GM12878 (cell line): ENCODE data around the gene SNX17. TPM values are rescaled to one million over a fixed set of nuclear protein-coding genes. Genes with fewer than 3 reads are reported as not detected.
A peak's percentile ranks its signal among the peaks of the same experiment; 100 is the strongest.

Experiments
- BHLHE40 ChIP-seq, 2 experiments: fragments of 450-650 bp in 1 of 2; IDR thresholded peaks; 2 replicates each; pipeline ENCODE4 v1.6.1; 2011 to 2017; ENCODE audit warnings: low read depth in 2 of 2, borderline replicate concordance in 1 of 2, improper control_type of control experiment in 1 of 2, low read length in 1 of 2, mild to moderate bottlenecking in 1 of 2
- BMI1 ChIP-seq: fragments of 450-650 bp; IDR thresholded peaks from 2 replicates; pipeline ENCODE4 v1.6.1; 2016; ENCODE audit warnings: mild to moderate bottlenecking, moderate library complexity, borderline replicate concordance
- FOS ChIP-seq: IDR thresholded peaks from 3 replicates; pipeline ENCODE4 v1.6.1; 2011; ENCODE audit warnings: borderline replicate concordance; ENCODE audit not compliant: insufficient read length; ENCODE audit errors: extremely low read depth
- POU2F2 ChIP-seq: IDR thresholded peaks from 3 replicates; pipeline ENCODE4 v1.6.1; 2011; ENCODE audit warnings: low read depth, mild to moderate bottlenecking, low read length, borderline replicate concordance
- SIN3A ChIP-seq: IDR thresholded peaks from 2 replicates; pipeline ENCODE4 v1.6.1; 2012; ENCODE audit warnings: low read depth, low read length, improper control_type of control experiment
- SIX5 ChIP-seq: IDR thresholded peaks from 2 replicates; pipeline ENCODE4 v1.6.1; 2011; ENCODE audit warnings: mild to moderate bottlenecking, low read depth, low read length, moderate library complexity; ENCODE audit not compliant: severe bottlenecking
- SMAD1 ChIP-seq: fragments of 450-650 bp; IDR thresholded peaks from 2 replicates; pipeline ENCODE4 v1.6.1; 2018; ENCODE audit warnings: mild to moderate bottlenecking, low read depth; ENCODE audit not compliant: partially characterized antibody
- WRNIP1 ChIP-seq: IDR thresholded peaks from 2 replicates; pipeline ENCODE4 v1.6.1; 2011; ENCODE audit warnings: low read depth, low read length, improper control_type of control experiment, borderline replicate concordance
- YBX1 ChIP-seq: fragments of 450-650 bp; IDR thresholded peaks from 2 replicates; pipeline ENCODE4 v1.6.1; 2016; ENCODE audit warnings: antibody characterized with exemption
- polyA plus RNA-seq, 11 experiments: library from polyadenylated mRNA; depleted of rRNA in 4 of 11; unstranded in 6 of 11; stranded (reverse) in 5 of 11; fragments of >200 nt; fragmentation: Nextera tagmentation in 4 of 11; fragmentation: Illumina TruSeq in 1 of 11; extraction: Ambion mirVana in 4 of 11; extraction: Trizol in 1 of 11; gene quantifications; 1 replicate in 1 of 11; 2 replicates in 10 of 11; pipeline versions ENCODE4 v1.2.1 to v1.2.3, GENCODE V29; 2011 to 2016; ENCODE audit warnings: inconsistent platforms in 2 of 11, missing spikeins in 2 of 11, low read depth in 1 of 11
- total RNA-seq, 4 experiments: library from RNA; depleted of rRNA in 3 of 4; stranded (reverse); fragments of >200 nt in 3 of 4; fragmentation: Illumina TruSeq in 1 of 4; extraction: Trizol in 1 of 4; gene quantifications; 2 replicates each; pipeline versions ENCODE4 v1.2.1 to v1.2.3, GENCODE V29; 2013 to 2021
- TF ChIP-seq, protein P1 (sequence below): fragments of 150-350 bp; IDR thresholded peaks from 2 replicates; pipeline ENCODE4 v1.6.1; 2014; ENCODE audit warnings: mild to moderate bottlenecking, low read depth, low read length
- TF ChIP-seq, protein P2 (sequence below): IDR thresholded peaks from 2 replicates; pipeline ENCODE4 v1.6.1; 2012; ENCODE audit warnings: low read depth, low read length, improper control_type of control experiment
- TF ChIP-seq, protein P3 (sequence below): fragments of 450-650 bp; IDR thresholded peaks from 2 replicates; pipeline ENCODE4 v1.6.1; 2017; ENCODE audit warnings: low read depth, mild to moderate bottlenecking, moderate library complexity
- TF ChIP-seq, protein P4 (sequence below): fragments of 150-350 bp; IDR thresholded peaks from 2 replicates; pipeline ENCODE4 v1.6.1; 2016; ENCODE audit warnings: low read depth, low read length
- TF ChIP-seq, protein P5 (sequence below): fragments of 450-650 bp; IDR thresholded peaks from 2 replicates; pipeline ENCODE4 v1.6.1; 2017; ENCODE audit warnings: mild to moderate bottlenecking, moderate library complexity

SNX17 gene
- total and polyA plus RNA-seq, 10 of the 15 experiments (the other 5 are each of a cell fraction or from before 2014, with no cell fraction given), result 6.5 to 116 (median 84.4) TPM

DNA sequence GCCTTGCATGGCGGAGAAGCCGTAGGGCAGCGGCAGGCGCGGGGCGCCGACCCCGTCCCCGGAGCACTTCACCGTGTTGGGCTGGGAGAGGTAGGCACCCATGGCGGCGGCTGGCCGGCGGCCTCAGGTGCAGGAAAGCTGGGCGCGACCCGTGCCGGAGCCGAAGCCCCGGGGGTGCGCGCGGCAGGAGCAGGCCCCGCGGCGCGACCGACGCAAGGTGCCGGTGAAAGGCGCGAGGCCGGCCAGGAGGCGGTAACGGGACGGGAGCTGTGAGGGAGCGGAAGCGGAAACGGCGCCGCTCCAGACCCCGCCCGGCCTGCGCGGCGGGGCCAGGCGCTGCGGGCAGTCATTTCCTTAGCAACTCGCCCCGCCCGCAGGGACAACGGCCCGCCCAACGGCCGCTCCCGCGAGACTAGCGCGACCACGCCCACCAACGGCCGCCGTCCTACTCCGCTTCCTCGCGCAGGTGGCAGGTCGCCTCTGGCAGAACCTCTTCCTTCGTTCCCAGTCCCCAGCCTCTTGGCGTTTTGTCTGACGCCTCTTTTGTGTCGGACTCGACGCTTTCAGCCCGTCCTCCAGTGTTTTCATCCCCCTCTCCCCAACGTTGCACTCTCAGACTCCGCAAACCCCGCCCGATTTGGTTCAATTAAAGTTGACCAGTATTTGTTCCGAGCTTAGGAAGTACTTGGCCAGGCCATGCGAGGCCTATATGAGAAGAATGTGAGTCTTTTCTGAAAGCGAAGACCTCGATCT is 39.1 kb downstream of the SNX17 start, which contains the start of gene PPM1G (continued):
- TF ChIP-seq SIN3A, result peak; percentile 82; the same call in 1 of the 2 replicates
- TF ChIP-seq BMI1, result no peak
- TF ChIP-seq YBX1, result no peak
- TF ChIP-seq, protein P1, sequence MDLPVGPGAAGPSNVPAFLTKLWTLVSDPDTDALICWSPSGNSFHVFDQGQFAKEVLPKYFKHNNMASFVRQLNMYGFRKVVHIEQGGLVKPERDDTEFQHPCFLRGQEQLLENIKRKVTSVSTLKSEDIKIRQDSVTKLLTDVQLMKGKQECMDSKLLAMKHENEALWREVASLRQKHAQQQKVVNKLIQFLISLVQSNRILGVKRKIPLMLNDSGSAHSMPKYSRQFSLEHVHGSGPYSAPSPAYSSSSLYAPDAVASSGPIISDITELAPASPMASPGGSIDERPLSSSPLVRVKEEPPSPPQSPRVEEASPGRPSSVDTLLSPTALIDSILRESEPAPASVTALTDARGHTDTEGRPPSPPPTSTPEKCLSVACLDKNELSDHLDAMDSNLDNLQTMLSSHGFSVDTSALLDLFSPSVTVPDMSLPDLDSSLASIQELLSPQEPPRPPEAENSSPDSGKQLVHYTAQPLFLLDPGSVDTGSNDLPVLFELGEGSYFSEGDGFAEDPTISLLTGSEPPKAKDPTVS, result no peak
- TF ChIP-seq SIX5, result no peak
- 0 out of 2 replicates have a peak, but pooled peaks have one; percentile 55 for TF ChIP-seq WRNIP1
- TF ChIP-seq, protein P2, sequence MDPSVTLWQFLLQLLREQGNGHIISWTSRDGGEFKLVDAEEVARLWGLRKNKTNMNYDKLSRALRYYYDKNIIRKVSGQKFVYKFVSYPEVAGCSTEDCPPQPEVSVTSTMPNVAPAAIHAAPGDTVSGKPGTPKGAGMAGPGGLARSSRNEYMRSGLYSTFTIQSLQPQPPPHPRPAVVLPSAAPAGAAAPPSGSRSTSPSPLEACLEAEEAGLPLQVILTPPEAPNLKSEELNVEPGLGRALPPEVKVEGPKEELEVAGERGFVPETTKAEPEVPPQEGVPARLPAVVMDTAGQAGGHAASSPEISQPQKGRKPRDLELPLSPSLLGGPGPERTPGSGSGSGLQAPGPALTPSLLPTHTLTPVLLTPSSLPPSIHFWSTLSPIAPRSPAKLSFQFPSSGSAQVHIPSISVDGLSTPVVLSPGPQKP, result no peak
- TF ChIP-seq, protein P3, sequence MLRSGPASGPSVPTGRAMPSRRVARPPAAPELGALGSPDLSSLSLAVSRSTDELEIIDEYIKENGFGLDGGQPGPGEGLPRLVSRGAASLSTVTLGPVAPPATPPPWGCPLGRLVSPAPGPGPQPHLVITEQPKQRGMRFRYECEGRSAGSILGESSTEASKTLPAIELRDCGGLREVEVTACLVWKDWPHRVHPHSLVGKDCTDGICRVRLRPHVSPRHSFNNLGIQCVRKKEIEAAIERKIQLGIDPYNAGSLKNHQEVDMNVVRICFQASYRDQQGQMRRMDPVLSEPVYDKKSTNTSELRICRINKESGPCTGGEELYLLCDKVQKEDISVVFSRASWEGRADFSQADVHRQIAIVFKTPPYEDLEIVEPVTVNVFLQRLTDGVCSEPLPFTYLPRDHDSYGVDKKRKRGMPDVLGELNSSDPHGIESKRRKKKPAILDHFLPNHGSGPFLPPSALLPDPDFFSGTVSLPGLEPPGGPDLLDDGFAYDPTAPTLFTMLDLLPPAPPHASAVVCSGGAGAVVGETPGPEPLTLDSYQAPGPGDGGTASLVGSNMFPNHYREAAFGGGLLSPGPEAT, result peak; percentile 55; the same call in 1 of the 2 replicates
- TF ChIP-seq, protein P4, sequence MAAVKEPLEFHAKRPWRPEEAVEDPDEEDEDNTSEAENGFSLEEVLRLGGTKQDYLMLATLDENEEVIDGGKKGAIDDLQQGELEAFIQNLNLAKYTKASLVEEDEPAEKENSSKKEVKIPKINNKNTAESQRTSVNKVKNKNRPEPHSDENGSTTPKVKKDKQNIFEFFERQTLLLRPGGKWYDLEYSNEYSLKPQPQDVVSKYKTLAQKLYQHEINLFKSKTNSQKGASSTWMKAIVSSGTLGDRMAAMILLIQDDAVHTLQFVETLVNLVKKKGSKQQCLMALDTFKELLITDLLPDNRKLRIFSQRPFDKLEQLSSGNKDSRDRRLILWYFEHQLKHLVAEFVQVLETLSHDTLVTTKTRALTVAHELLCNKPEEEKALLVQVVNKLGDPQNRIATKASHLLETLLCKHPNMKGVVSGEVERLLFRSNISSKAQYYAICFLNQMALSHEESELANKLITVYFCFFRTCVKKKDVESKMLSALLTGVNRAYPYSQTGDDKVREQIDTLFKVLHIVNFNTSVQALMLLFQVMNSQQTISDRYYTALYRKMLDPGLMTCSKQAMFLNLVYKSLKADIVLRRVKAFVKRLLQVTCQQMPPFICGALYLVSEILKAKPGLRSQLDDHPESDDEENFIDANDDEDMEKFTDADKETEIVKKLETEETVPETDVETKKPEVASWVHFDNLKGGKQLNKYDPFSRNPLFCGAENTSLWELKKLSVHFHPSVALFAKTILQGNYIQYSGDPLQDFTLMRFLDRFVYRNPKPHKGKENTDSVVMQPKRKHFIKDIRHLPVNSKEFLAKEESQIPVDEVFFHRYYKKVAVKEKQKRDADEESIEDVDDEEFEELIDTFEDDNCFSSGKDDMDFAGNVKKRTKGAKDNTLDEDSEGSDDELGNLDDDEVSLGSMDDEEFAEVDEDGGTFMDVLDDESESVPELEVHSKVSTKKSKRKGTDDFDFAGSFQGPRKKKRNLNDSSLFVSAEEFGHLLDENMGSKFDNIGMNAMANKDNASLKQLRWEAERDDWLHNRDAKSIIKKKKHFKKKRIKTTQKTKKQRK, result no peak
- TF ChIP-seq FOS, result no peak
- TF ChIP-seq, protein P5, sequence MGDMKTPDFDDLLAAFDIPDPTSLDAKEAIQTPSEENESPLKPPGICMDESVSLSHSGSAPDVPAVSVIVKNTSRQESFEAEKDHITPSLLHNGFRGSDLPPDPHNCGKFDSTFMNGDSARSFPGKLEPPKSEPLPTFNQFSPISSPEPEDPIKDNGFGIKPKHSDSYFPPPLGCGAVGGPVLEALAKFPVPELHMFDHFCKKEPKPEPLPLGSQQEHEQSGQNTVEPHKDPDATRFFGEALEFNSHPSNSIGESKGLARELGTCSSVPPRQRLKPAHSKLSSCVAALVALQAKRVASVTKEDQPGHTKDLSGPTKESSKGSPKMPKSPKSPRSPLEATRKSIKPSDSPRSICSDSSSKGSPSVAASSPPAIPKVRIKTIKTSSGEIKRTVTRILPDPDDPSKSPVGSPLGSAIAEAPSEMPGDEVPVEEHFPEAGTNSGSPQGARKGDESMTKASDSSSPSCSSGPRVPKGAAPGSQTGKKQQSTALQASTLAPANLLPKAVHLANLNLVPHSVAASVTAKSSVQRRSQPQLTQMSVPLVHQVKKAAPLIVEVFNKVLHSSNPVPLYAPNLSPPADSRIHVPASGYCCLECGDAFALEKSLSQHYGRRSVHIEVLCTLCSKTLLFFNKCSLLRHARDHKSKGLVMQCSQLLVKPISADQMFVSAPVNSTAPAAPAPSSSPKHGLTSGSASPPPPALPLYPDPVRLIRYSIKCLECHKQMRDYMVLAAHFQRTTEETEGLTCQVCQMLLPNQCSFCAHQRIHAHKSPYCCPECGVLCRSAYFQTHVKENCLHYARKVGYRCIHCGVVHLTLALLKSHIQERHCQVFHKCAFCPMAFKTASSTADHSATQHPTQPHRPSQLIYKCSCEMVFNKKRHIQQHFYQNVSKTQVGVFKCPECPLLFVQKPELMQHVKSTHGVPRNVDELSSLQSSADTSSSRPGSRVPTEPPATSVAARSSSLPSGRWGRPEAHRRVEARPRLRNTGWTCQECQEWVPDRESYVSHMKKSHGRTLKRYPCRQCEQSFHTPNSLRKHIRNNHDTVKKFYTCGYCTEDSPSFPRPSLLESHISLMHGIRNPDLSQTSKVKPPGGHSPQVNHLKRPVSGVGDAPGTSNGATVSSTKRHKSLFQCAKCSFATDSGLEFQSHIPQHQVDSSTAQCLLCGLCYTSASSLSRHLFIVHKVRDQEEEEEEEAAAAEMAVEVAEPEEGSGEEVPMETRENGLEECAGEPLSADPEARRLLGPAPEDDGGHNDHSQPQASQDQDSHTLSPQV, result no peak
- TF ChIP-seq BHLHE40 (IDR thresholded peaks at IDR 0.05; ENCODE audit: borderline replicate concordance in 1 of 2, low read depth in 2 of 2, low read length in 1 of 2), result peak in 1 of 2 experiments; percentile 49; a peak in 1 of 4 replicates
- TF ChIP-seq SMAD1, result peak; percentile 79
- peak; percentile 61; the same call in 1 of the 3 replicates for TF ChIP-seq POU2F2
